SK-N-MC (cell line): ENCODE measurements around the gene JSRP1.

Source experiments
- DNase-seq: peaks from one replicate; pipeline ENCODE4 v3.0.0-alpha.2; 2011; ENCODE audit warnings: low read depth, low spot score
- H3K27ac ChIP-seq: fragments of 200-600 bp; sonication (generic); 2 replicates; pipeline ENCODE4 v1.5.1; 2016; ENCODE audit warnings: mixed run types
- H3K36me3 ChIP-seq: fragments of 200-600 bp; sonication (generic); 2 replicates; pipeline ENCODE4 v1.6.1; 2017; ENCODE audit warnings: antibody characterized with exemption, low read length, mixed read lengths; ENCODE audit not compliant: insufficient read depth
- H3K4me3 ChIP-seq: fragments of 200-600 bp; sonication (generic); 2 replicates; pipeline ENCODE4 v1.5.1; 2016
- H3K9ac ChIP-seq: fragments of 200-600 bp; sonication (generic); 2 replicates; pipeline ENCODE4 v1.8.0; 2017; ENCODE audit warnings: mixed run types, mixed read lengths; ENCODE audit not compliant: insufficient read length
- H3K9me3 ChIP-seq: fragments of 200-600 bp; sonication (generic); 2 replicates; pipeline ENCODE4 v1.6.1; 2017; ENCODE audit warnings: low read depth, mild to moderate bottlenecking, antibody characterized with exemption, low read length, moderate library complexity, mixed read lengths
- EZH2 ChIP-seq: fragments of 200-600 bp; sonication (generic); IDR thresholded peaks from one replicate; pipeline ENCODE4 v1.6.1; 2017; ENCODE audit warnings: antibody characterized with exemption
- FOXP2 ChIP-seq: optimal IDR thresholded peaks from 2 replicates; pipeline ENCODE3; 2011; ENCODE audit warnings: mild to moderate bottlenecking, moderate library complexity; ENCODE audit not compliant: insufficient read depth; ENCODE audit errors: extremely low read length, control extremely low read depth
- POLR2AphosphoS5 ChIP-seq: IDR thresholded peaks from 2 replicates; pipeline ENCODE4 v1.6.1; 2012; ENCODE audit warnings: mild to moderate bottlenecking, low read depth, low read length, borderline replicate concordance

JSRP1 gene

GRCh38 chr19:2254064-2254872, 1.9 kb downstream of the JSRP1 start:
- Histone ChIP-seq H3K27ac (no peak overlapping the region), H3K36me3 (no peaks in the 10 kb centered on the region), H3K9ac (no peak overlapping the region), H3K4me3 (no peak overlapping the region), H3K9me3 (no peaks in the 10 kb centered on the region)
- TF ChIP-seq POLR2AphosphoS5 (no peak), FOXP2 (no peak), EZH2 (no peak)
- no peak for DNase-seq

- Histone ChIP-seq H3K9me3 (no peaks in the 10 kb centered on the region), H3K36me3 (no peaks in the 10 kb centered on the region), H3K4me3 (no peak overlapping the region), H3K9ac (no peak overlapping the region), H3K27ac (no peak overlapping the region)
- no peak for DNase-seq
- no peak for TF ChIP-seq POLR2AphosphoS5
- no peak for TF ChIP-seq EZH2
- no peak for TF ChIP-seq FOXP2
These were observed 2.8 kb downstream of the JSRP1 start for GRCh38 chr19:2253106-2254063.

- Histone ChIP-seq H3K9ac (no peak overlapping the region), H3K36me3 (peaks cover under 1% of the 10 kb centered on the region; the same call in 1 of the 2 replicates), H3K9me3 (no peaks in the 10 kb centered on the region), H3K27ac (no peak overlapping the region), H3K4me3 (no peak overlapping the region)
- DNase-seq, result no peak
- TF ChIP-seq EZH2, result no peak
These were observed 3.5 kb downstream of the JSRP1 start for GRCh38 chr19:2252797-2253105.

GRCh38 chr19:2252055-2252796, 4.0 kb downstream of the JSRP1 start:
- H3K9ac ChIP-seq, result no peak overlapping the region
- peaks cover 6% of the 10 kb centered on the region; the same call in 1 of the 2 replicates for H3K36me3 ChIP-seq
- DNase-seq, result no peak
- TF ChIP-seq EZH2, result peak; percentile 6
- no peak for TF ChIP-seq POLR2AphosphoS5
- no peak overlapping the region for H3K4me3 ChIP-seq
- H3K9me3 ChIP-seq, result no peaks in the 10 kb centered on the region
- H3K27ac ChIP-seq, result no peak overlapping the region

- Histone ChIP-seq H3K27ac (no peak overlapping the region), H3K9me3 (no peaks in the 10 kb centered on the region), H3K36me3 (peaks cover 14% of the 10 kb centered on the region; the same call in 1 of the 2 replicates), H3K4me3 (no peak overlapping the region), H3K9ac (no peak overlapping the region)
- TF ChIP-seq FOXP2 (no peak), POLR2AphosphoS5 (no peak), EZH2 (peak; percentile 48)
- no peak for DNase-seq
These were observed 4.8 kb downstream of the JSRP1 start for GRCh38 chr19:2251106-2252054.

GRCh38 chr19:2250766-2251105, 5.5 kb downstream of the JSRP1 start:
- TF ChIP-seq POLR2AphosphoS5 (no peak), FOXP2 (no peak), EZH2 (no peak)
- peaks cover 20% of the 10 kb centered on the region; the same call in 1 of the 2 replicates for H3K36me3 ChIP-seq
- no peak overlapping the region for H3K27ac ChIP-seq
- no peak overlapping the region for H3K4me3 ChIP-seq
- DNase-seq, result no peak
- H3K9ac ChIP-seq, result no peak overlapping the region
- no peaks in the 10 kb centered on the region for H3K9me3 ChIP-seq

GRCh38 chr19:2249880-2250765, 6.1 kb downstream of the JSRP1 start:
- no peaks in the 10 kb centered on the region for H3K9me3 ChIP-seq
- no peak overlapping the region for H3K4me3 ChIP-seq
- H3K27ac ChIP-seq, result no peak overlapping the region
- H3K9ac ChIP-seq, result no peak overlapping the region
- DNase-seq, result no peak
- TF ChIP-seq POLR2AphosphoS5 (no peak), FOXP2 (no peak), EZH2 (no peak)
- H3K36me3 ChIP-seq, result peaks cover 27% of the 10 kb centered on the region; the same call in 1 of the 2 replicates
